H1 (cell line): Measurements from ENCODE around the gene FAM184B. TPM values are rescaled to one million over a fixed set of nuclear protein-coding genes. Genes with fewer than 3 reads are reported as not detected.

Experiments
- BRCA1 ChIP-seq: IDR thresholded peaks from 2 replicates; pipeline ENCODE4 v1.6.1; 2012; ENCODE audit warnings: low read depth, low read length, improper control_type of control experiment
- TCF12 ChIP-seq: IDR thresholded peaks from 2 replicates; pipeline ENCODE4 v1.6.1; 2011; ENCODE audit warnings: low read depth, mild to moderate bottlenecking, low read length
- polyA plus RNA-seq, 7 experiments: library from polyadenylated mRNA; depleted of rRNA in 3 of 7; stranded (reverse) in 5 of 7; unstranded in 2 of 7; fragments of >200 nt in 5 of 7; fragments of 200-250 nt in 2 of 7; gene quantifications; 1 replicate in 5 of 7; 2 replicates in 1 of 7; 4 replicates in 1 of 7; pipeline versions ENCODE4 v1.2.1 to v1.2.3, GENCODE V29; 2011 to 2013; ENCODE audit warnings: missing spikeins in 2 of 7, mixed read lengths in 2 of 7
- total RNA-seq: library from RNA; stranded (reverse); fragmentation: NEBNext Ultra II Directional; extraction: Animal tissue kit (Norgen Biotek cat#: 25700); gene quantifications from 2 replicates; pipeline ENCODE4 v1.2.1, GENCODE V29; 2021

Gene FAM184B
- total and polyA plus RNA-seq, 2 of the 8 experiments (the other 6 are each of a cell fraction or from before 2014, with no cell fraction given) = 0.05 to 0.39 TPM

GRCh38 chr4:17688011-17688441 lies 93.4 kb downstream of the FAM184B start (continued):
- no peak for TF ChIP-seq TCF12
- no peak for TF ChIP-seq BRCA1
